ENCODE results near the gene TMEM219. TPM values are rescaled to one million over a fixed set of nuclear protein-coding genes. Genes with fewer than 3 reads are reported as not detected.

The TMEM219 gene
- total and polyA plus RNA-seq, 2 donors (not counting 3 experiments of a cell fraction or from before 2014, with no cell fraction given) = 110 to 182 TPM

GRCh38 chr16:29986231-29986630 is 24.4 kb downstream of the TMEM219 start:
- Histone ChIP-seq H3K4me1 (ENCODE audit: control insufficient read depth, extremely low read depth, insufficient read depth, low read length) (no peaks in the 10 kb centered on the region), H3K4me3 (replicated peaks in 1 of 3; ENCODE audit: insufficient read depth in 1 of 3, low read depth in 1 of 3, low read length in 3 of 3) (no peak overlapping the region), H3K4me2 (ENCODE audit: insufficient read depth, low read length) (no peak overlapping the region), H3K9me1 (replicated peaks; ENCODE audit: control insufficient read depth, extremely low read depth, insufficient read depth, low read length) (no peaks in the 10 kb centered on the region), H2AFZ (ENCODE audit: low read depth, low read length) (no peak overlapping the region), H3K9ac (replicated peaks; ENCODE audit: extremely low read depth, insufficient read depth, low read length) (no peak overlapping the region), H3K27me3 (ENCODE audit: control insufficient read depth in 2 of 2, insufficient read depth in 2 of 2, low read length in 2 of 2) (no peaks in the 10 kb centered on the region), H4K20me1 (replicated peaks; ENCODE audit: control insufficient read depth, extremely low read depth, insufficient read depth, low read length) (no peaks in the 10 kb centered on the region), H3K79me2 (ENCODE audit: control insufficient read depth, insufficient read depth, low read length) (peaks cover 2% of the 10 kb centered on the region), H3K9me3 (replicated peaks; ENCODE audit: control insufficient read depth, insufficient read depth, low read length) (no peaks in the 10 kb centered on the region), H3K27ac (ENCODE audit: insufficient read depth, low read depth, low read length) (no peak overlapping the region), H3K36me3 (ENCODE audit: control insufficient read depth in 2 of 2, extremely low read depth in 1 of 2, insufficient read depth in 2 of 2, low read length in 2 of 2) (peaks cover 41 to 92% of the 10 kb centered on the region in 2 experiments)
- DNase-seq (ENCODE audit: low read depth, low spot score) = no peak
- FAIRE-seq = no peak
- no TSS peak for BruUV-seq (replicated peaks)
- POLR2A ChIA-PET = interaction anchor here (1.1 to 1.2 kb wide), 2 partner anchors 9 to 13 kb away, joined by 3 read pairs; partner anchors contain the start of gene HIRIP3
- CTCF ChIA-PET = interaction anchor here (1.3 to 2.1 kb wide), 3 partner anchors 20 to 179 kb away, joined by 3 to 6 read pairs (median 3); no protein-coding TSS in a partner anchor
- dilution Hi-C loops (cut with MboI; ENCODE audit: extremely low pct_ligation_motif_present, low sequenced_read_pairs) (no loop called here), intact Hi-C loops (cut with micrococcal nuclease) (no loop called here)
- TF ChIP-seq JUN (IDR thresholded peaks at IDR 0.05; ENCODE audit: borderline replicate concordance, insufficient read depth, insufficient read length, low read depth) (no peak), FOS (IDR thresholded peaks at IDR 0.05; ENCODE audit: borderline replicate concordance, insufficient read depth, low read length) (no peak), POLR2AphosphoS5 (IDR thresholded peaks at IDR 0.05; ENCODE audit: insufficient read depth, low read depth, low read length) (no peak), MAX (IDR thresholded peaks at IDR 0.05; ENCODE audit: insufficient read depth, insufficient read length) (no peak), EZH2 (IDR thresholded peaks at IDR 0.05; ENCODE audit: borderline replicate concordance, low read depth, low read length, severe bottlenecking) (no peak), POLR2A (IDR thresholded peaks at IDR 0.05; ENCODE audit: low read depth, low read length) (no peak), MYC (IDR thresholded peaks at IDR 0.05; ENCODE audit: low read depth, low read length) (no peak)

DNA sequence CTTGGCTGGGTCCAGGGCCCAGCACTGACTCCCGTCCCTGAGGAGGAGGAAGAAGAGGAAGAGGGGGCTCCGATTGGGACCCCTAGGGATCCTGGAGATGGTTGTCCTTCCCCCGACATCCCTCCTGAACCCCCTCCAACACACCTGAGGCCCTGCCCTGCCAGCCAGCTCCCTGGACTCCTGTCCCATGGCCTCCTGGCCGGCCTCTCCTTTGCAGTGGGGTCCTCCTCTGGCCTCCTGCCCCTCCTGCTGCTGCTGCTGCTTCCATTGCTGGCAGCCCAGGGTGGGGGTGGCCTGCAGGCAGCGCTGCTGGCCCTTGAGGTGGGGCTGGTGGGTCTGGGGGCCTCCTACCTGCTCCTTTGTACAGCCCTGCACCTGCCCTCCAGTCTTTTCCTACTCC is 25.1 kb downstream of the TMEM219 start:
- BruUV-seq (replicated peaks) = no TSS peak
- H4K20me1 ChIP-seq (replicated peaks; ENCODE audit: control insufficient read depth, extremely low read depth, insufficient read depth, low read length) = no peaks in the 10 kb centered on the region
- no peaks in the 10 kb centered on the region for H3K4me1 ChIP-seq (ENCODE audit: control insufficient read depth, extremely low read depth, insufficient read depth, low read length)
- no peak overlapping the region for H2AFZ ChIP-seq (ENCODE audit: low read depth, low read length)
- H3K9me1 ChIP-seq (replicated peaks; ENCODE audit: control insufficient read depth, extremely low read depth, insufficient read depth, low read length) = no peaks in the 10 kb centered on the region
- H3K9me3 ChIP-seq (replicated peaks; ENCODE audit: control insufficient read depth, insufficient read depth, low read length) = no peaks in the 10 kb centered on the region
- FAIRE-seq (no peak), DNase-seq (ENCODE audit: low read depth, low spot score) (no peak)
- no peak overlapping the region for H3K4me3 ChIP-seq (replicated peaks in 1 of 3; ENCODE audit: insufficient read depth in 1 of 3, low read depth in 1 of 3, low read length in 3 of 3)
- H3K79me2 ChIP-seq (ENCODE audit: control insufficient read depth, insufficient read depth, low read length) = no peaks in the 10 kb centered on the region
- no peak overlapping the region for H3K27ac ChIP-seq (ENCODE audit: insufficient read depth, low read depth, low read length)
- no peak for TF ChIP-seq GATA2 (IDR thresholded peaks at IDR 0.05; ENCODE audit: insufficient read depth, insufficient read length, low read depth, low read length)
- no peak for TF ChIP-seq JUN (IDR thresholded peaks at IDR 0.05; ENCODE audit: borderline replicate concordance, insufficient read depth, insufficient read length, low read depth)
- no peak for TF ChIP-seq POLR2AphosphoS5 (IDR thresholded peaks at IDR 0.05; ENCODE audit: insufficient read depth, low read depth, low read length)
- TF ChIP-seq MAX (IDR thresholded peaks at IDR 0.05; ENCODE audit: insufficient read depth, insufficient read length) = no peak
- peaks cover 37 to 89% of the 10 kb centered on the region in 2 experiments for H3K36me3 ChIP-seq (ENCODE audit: control insufficient read depth in 2 of 2, extremely low read depth in 1 of 2, insufficient read depth in 2 of 2, low read length in 2 of 2)
- H3K4me2 ChIP-seq (ENCODE audit: insufficient read depth, low read length) = no peak overlapping the region
- dilution Hi-C loops (cut with MboI; ENCODE audit: extremely low pct_ligation_motif_present, low sequenced_read_pairs) (no loop called here), intact Hi-C loops (cut with micrococcal nuclease) (no loop called here)
- H3K9ac ChIP-seq (replicated peaks; ENCODE audit: extremely low read depth, insufficient read depth, low read length) = no peak overlapping the region
- CTCF ChIA-PET = no interaction called here
- H3K27me3 ChIP-seq (ENCODE audit: control insufficient read depth in 2 of 2, insufficient read depth in 2 of 2, low read length in 2 of 2) = no peaks in the 10 kb centered on the region
- POLR2A ChIA-PET = interaction anchor here (1.1 kb wide), 1 partner anchor 14 kb away, joined by 3 read pairs; the partner anchor contains the start of gene TAOK2
